ENCODE data around the gene TMEM145.

GRCh38 chr19:42270346-42271044 lies 42.6 kb upstream of the TMEM145 start:
- TF ChIP-seq TOX (CRISPR knock-in tag; IDR thresholded peaks at IDR 0.05; ENCODE audit: borderline replicate concordance): no peak
- TF ChIP-seq ESRRG (CRISPR knock-in tag; IDR thresholded peaks at IDR 0.05): no peak
- TF ChIP-seq ARNTL (CRISPR knock-in tag; IDR thresholded peaks at IDR 0.05; ENCODE audit: borderline replicate concordance, low read depth): no peak
- no peak for TF ChIP-seq PPARA (CRISPR knock-in tag; IDR thresholded peaks at IDR 0.05; ENCODE audit: borderline replicate concordance)
- no peak for TF ChIP-seq RARB (CRISPR knock-in tag; IDR thresholded peaks at IDR 0.05)
- TF ChIP-seq CSDC2 (CRISPR knock-in tag; IDR thresholded peaks at IDR 0.05): no peak
- no peak for TF ChIP-seq PATZ1 (CRISPR knock-in tag; IDR thresholded peaks at IDR 0.05; ENCODE audit: borderline replicate concordance)
- TF ChIP-seq GLIS3 (CRISPR knock-in tag; IDR thresholded peaks at IDR 0.05): no peak
- no peak for TF ChIP-seq SNAI2 (CRISPR knock-in tag; IDR thresholded peaks at IDR 0.05)
- TF ChIP-seq CREB5 (CRISPR knock-in tag; IDR thresholded peaks at IDR 0.05; ENCODE audit: low read depth): no peak
- TF ChIP-seq ZNF70 (CRISPR knock-in tag; IDR thresholded peaks at IDR 0.05): no peak
- no peak for TF ChIP-seq ZNF565 (CRISPR knock-in tag; conservative IDR thresholded peaks at IDR 0.05; ENCODE audit: low read depth)
- no peak for TF ChIP-seq ZFP3 (CRISPR knock-in tag; IDR thresholded peaks at IDR 0.05)
